ENCODE results near the gene TSPAN33.
A peak's percentile ranks its signal among the peaks of the same experiment; 100 is the strongest.
"Not testable (repeated sequence)": the region's sequence is repeated elsewhere in the genome, so short reads cannot be mapped to it uniquely, and the experiment has no call there.

TSPAN33 gene

DNA sequence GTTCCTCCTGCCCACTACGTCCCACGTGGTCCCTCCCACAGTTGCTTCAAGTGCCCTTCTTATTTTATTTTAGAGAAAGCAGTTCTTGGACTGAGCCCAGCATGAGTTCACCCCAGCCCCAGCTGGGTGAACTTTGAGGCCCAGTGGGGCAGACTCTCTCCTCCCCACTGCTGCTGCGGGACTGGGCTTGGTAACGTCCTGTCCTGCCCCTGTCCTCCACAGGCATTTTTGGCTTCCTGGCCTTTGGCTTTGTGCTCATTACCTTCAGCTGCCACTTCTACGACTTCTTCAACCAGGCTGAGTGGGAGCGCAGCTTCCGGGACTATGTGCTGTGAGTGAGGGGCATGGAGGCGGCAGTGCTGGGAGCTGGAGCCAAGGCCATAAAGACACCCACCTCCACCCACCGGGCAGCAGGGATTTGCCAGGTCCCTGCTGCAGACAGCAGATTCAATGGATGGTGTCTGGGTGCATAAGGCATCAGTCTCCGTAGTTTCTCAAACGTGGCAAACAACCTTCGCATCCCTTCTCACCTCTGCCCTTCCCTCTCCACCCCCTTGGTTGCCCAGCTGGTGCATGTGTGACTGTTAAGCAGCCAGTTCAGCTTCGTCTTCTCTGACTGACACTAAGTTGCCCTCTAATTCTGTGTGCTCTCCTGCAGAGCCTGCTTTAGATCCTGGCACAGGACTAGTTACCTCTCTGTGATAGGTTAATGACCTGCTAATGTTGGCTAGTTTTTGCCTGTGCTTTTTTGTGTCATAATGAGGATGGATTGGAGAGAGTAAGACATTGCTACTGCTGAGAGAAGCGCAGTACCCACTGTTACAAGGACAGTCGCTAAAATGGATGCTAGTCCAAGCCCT is 64.8 kb downstream of the TSPAN33 start:
- no peak for DNase-seq

DNA sequence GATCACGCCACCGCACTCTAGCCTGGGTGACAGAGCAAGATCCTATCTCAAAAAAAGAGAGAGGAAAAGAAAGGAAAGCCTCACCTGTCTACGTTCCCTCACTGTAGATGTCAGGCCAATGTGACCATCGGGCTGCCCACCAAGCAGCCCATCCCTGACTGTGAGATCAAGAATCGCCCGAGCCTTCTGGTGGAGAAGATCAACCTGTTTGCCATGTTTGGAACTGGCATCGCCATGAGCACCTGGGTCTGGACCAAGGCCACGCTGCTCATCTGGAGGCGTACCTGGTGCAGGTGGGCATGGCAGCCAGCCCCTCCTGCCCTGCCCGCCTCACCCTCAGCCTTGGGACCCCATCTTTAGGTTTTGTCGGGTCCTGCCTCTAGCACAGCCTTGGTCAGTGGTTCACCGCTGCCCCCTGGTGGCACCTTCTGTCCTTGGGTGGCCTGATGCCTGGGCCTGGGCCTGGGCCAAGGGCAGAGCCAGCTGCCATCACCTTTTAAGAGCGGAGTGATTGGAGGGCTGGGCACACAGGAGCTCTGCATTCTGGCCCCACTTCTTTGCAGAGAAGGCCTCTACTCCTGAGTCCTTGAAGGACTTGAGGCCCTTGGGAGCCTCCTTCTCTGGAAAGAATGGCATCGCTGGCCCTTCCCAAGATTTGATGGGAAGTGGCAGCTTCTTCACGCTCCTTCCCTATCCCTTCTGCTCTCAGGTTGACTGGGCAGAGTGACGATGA is 65.9 kb downstream of the TSPAN33 start:
- peak; percentile 42 for DNase-seq

DNA sequence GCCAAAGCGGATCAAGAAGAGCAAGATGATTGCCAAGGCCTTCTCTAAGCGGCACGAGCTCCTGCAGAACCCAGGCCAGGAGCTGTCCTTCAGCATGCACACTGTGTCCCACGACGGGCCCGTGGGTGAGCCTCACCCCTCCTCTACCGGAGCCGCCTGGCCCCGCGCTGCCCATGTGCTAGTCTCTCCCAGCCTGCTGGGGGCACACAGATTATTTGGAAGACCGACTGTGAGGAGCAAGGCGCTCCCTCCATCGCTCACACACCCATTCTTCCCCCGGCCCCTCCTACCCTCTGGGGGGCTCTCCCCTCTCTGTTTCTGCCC is 66.4 kb downstream of the TSPAN33 start:
- no peak for DNase-seq

- DNase-seq, result no peak
These were observed 67.6 kb downstream of the TSPAN33 start for GRCh38 chr7:129212126-129212525.

DNA sequence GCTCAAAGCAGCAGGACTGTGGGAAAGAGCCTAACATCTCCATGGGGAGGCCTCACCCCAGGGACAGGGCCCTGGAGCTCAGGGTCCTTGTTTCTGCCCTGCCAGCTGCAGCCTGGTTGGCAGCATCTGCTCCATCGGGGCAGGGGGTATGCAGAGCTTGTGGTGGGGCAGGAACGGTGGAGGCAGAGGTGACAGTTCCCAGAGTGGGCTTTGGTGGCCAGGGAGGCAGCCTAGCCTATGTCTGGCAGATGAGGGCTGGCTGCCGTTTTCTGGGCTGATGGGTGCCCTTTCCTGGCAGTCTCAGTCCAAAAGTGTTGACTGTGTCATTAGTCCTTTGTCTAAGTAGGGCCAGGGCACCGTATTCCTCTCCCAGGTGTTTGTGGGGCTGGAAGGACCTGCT is 68.1 kb downstream of the TSPAN33 start:
- DNase-seq, result no peak

DNA sequence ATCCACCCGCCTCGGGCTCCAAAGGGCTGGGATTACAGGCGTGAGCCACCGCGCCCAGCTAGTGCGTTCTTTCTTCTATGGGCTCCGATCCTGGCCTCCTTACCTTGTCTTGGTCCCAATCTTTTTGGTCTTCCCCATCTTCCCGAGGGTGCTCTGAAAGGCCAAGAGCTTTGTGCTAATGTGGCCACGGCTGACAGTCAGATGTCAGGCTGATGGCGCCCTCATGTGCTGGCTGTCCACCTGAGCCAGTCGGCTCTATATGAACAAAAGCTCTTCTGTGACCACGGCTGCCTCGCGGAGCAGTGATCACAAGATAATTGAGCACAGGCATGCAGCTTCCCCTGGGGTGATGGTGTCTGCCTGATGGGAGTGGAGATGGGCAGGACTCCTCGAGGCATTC is 69.3 kb downstream of the TSPAN33 start:
- DNase-seq, result no peak

DNA sequence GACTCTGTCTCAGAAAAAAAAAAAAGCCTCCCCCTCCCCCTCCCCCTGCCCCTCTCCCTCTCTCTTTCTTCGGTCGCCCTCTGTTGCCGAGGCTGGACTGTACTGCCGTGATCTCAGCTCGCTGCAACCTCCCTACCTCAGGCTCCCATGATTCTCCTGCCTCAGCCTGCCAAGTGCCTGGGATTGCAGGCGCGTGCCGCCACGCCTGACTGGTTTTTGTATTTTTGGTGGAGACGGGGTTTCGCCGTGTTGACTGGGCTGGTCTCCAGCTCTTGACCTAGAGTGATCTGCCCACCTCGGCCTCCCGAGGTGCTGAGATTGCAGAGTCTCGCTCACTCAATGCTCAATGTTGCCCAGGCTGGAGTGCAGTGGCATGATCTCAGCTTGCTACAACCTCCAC is 71.2 kb downstream of the TSPAN33 start:
- not testable (repeated sequence) for DNase-seq

- DNase-seq, result not testable (repeated sequence)
These were observed 71.7 kb downstream of the TSPAN33 start for GRCh38 chr7:129216101-129216715.

- DNase-seq, result not testable (repeated sequence)
These were observed 72.4 kb downstream of the TSPAN33 start for GRCh38 chr7:129216821-129217416.

- peak; percentile 79 for DNase-seq
These were observed 74.1 kb downstream of the TSPAN33 start for GRCh38 chr7:129218514-129219062.

GRCh38 chr7:129219166-129219565 is 74.7 kb downstream of the TSPAN33 start:
- not testable (repeated sequence) for DNase-seq
